Endothelial cell of umbilical vein (primary cell): ENCODE results near the gene SPTLC2. TPM values are rescaled to one million over a fixed set of nuclear protein-coding genes. Genes with fewer than 3 reads are reported as not detected.

ENCODE experiments used
- BruUV-seq: library from RNA; stranded (reverse); fragments of 400-500 nt; replicated peaks from 2 replicates; lab custom pipeline; 2021; lab: Mats Ljungman, UMichigan
- CTCF ChIA-PET: fragments of 300-600, 350-600 bp; sonication (Branson Sonifier 250); formaldehyde crosslinking; loops from one replicate; lab custom pipeline; 2021; ENCODE audit warnings: antibody characterized with exemption, inconsistent platforms; lab: Charles Lee
- POLR2A ChIA-PET: fragments of 300-600, 350-600 bp; sonication (Branson Sonifier 250); formaldehyde crosslinking; loops from one replicate; lab custom pipeline; 2021; ENCODE audit warnings: antibody characterized with exemption, inconsistent platforms; lab: Charles Lee
- DNase-seq: peaks from one replicate; pipeline ENCODE4 v3.0.0-alpha.2; 2011; ENCODE audit warnings: low read depth, low spot score
- FAIRE-seq: peaks from 2 replicates; lab custom pipeline; 2011; peaks lifted over from hg19 to GRCh38; lab: Jason Lieb, UNC
- H2AFZ ChIP-seq: 2 replicates; pipeline ENCODE4 v1.6.0; 2012; ENCODE audit warnings: low read depth, low read length, control low read depth, inconsistent platforms
- H3K27ac ChIP-seq: 2 replicates; pipeline ENCODE4 v1.5.1; 2011; ENCODE audit warnings: low read depth, mild to moderate bottlenecking, control low read depth, low read length, moderate library complexity; ENCODE audit not compliant: insufficient read depth
- H3K27me3 ChIP-seq, 2 experiments: 2 replicates each; pipeline versions ENCODE4 v1.6.0 to v1.6.1; 2011; ENCODE audit warnings: low read length in 2 of 2, mixed read lengths in 1 of 2; ENCODE audit not compliant: control insufficient read depth in 2 of 2, insufficient read depth in 2 of 2
- H3K36me3 ChIP-seq, 2 experiments: 2 replicates in 1 of 2; 3 replicates in 1 of 2; pipeline ENCODE4 v1.5.1; 2011; ENCODE audit warnings: low read length in 2 of 2, mild to moderate bottlenecking in 1 of 2, moderate library complexity in 1 of 2; ENCODE audit not compliant: control insufficient read depth in 2 of 2, insufficient read depth in 2 of 2; ENCODE audit errors: extremely low read depth in 1 of 2
- H3K4me1 ChIP-seq: 3 replicates; pipeline ENCODE4 v1.5.1; 2011; ENCODE audit warnings: mild to moderate bottlenecking, low read length; ENCODE audit not compliant: control insufficient read depth, insufficient read depth; ENCODE audit errors: extremely low read depth
- H3K4me2 ChIP-seq: 2 replicates; pipeline ENCODE4 v1.6.1; 2011; ENCODE audit warnings: low read length, control low read depth, mixed read lengths; ENCODE audit not compliant: insufficient read depth
- H3K4me3 ChIP-seq, 3 experiments: fragments of 200-600 bp in 1 of 3; sonication (generic), shearing (Covaris generic) in 1 of 3; replicated peaks in 1 of 3; 2 replicates each; pipeline ENCODE4 v1.5.1; 2011 to 2016; ENCODE audit warnings: control low read depth in 3 of 3, low read length in 3 of 3, mild to moderate bottlenecking in 2 of 3, inconsistent platforms in 1 of 3, low read depth in 1 of 3, moderate library complexity in 1 of 3; ENCODE audit not compliant: insufficient read depth in 1 of 3
- H3K79me2 ChIP-seq: 2 replicates; pipeline ENCODE4 v1.6.0; 2012; ENCODE audit warnings: low read length, inconsistent platforms; ENCODE audit not compliant: control insufficient read depth, insufficient read depth
- H3K9ac ChIP-seq: replicated peaks from 2 replicates; pipeline ENCODE3; 2011; ENCODE audit warnings: low read length, control low read depth; ENCODE audit not compliant: insufficient read depth; ENCODE audit errors: extremely low read depth
- H3K9me1 ChIP-seq: replicated peaks from 3 replicates; pipeline ENCODE4 v1.6.0; 2011; ENCODE audit warnings: mild to moderate bottlenecking, low read length; ENCODE audit not compliant: control insufficient read depth, insufficient read depth; ENCODE audit errors: extremely low read depth
- H3K9me3 ChIP-seq: replicated peaks from 2 replicates; pipeline ENCODE4 v1.5.1; 2012; ENCODE audit warnings: low read length, inconsistent platforms; ENCODE audit not compliant: control insufficient read depth, insufficient read depth
- H4K20me1 ChIP-seq: replicated peaks from 2 replicates; pipeline ENCODE3; 2011; ENCODE audit warnings: mild to moderate bottlenecking, low read length; ENCODE audit not compliant: control insufficient read depth, insufficient read depth; ENCODE audit errors: extremely low read depth
- CTCF ChIP-seq, 2 donors: IDR thresholded peaks; 1 replicate in 1 of 2; 2 replicates in 1 of 2; pipeline ENCODE4 v1.5.1; 2011; ENCODE audit warnings: low read length in 2 of 2, mild to moderate bottlenecking in 2 of 2, moderate library complexity in 2 of 2, control low read depth in 1 of 2, inconsistent platforms in 1 of 2, low read depth in 1 of 2; ENCODE audit not compliant: insufficient read depth in 1 of 2; ENCODE audit errors: extremely low read depth in 1 of 2
- EZH2 ChIP-seq: IDR thresholded peaks from 2 replicates; pipeline ENCODE4 v1.6.1; 2012; ENCODE audit warnings: borderline replicate concordance, low read depth, mild to moderate bottlenecking, moderate library complexity, low read length, inconsistent platforms; ENCODE audit not compliant: severe bottlenecking
- JUN ChIP-seq: IDR thresholded peaks from 2 replicates; pipeline ENCODE4 v1.6.1; 2011; ENCODE audit warnings: borderline replicate concordance, low read depth; ENCODE audit not compliant: insufficient read length, insufficient read depth
- MAX ChIP-seq: IDR thresholded peaks from 2 replicates; pipeline ENCODE4 v1.6.1; 2011; ENCODE audit not compliant: insufficient read depth, insufficient read length
- MYC ChIP-seq: IDR thresholded peaks from one replicate; pipeline ENCODE4 v1.6.1; 2011; ENCODE audit warnings: mild to moderate bottlenecking, low read depth, low read length
- dilution Hi-C: fragments of 300-500 bp; cut with MboI; formaldehyde crosslinking; loops from one replicate; pipeline ENCODE4 v1.15.0; 2019; ENCODE audit warnings: low sequenced_read_pairs; ENCODE audit not compliant: extremely low pct_ligation_motif_present
- intact Hi-C: fragments of 100-400 bp; cut with micrococcal nuclease; formaldehyde crosslinking; loops from one replicate; pipeline ENCODE4 v1.10.0; 2022
- polyA plus RNA-seq, 4 experiments: library from polyadenylated mRNA; depleted of rRNA in 3 of 4; stranded (reverse) in 3 of 4; unstranded in 1 of 4; fragments of >200 nt; gene quantifications; 2 replicates each; pipeline versions ENCODE4 v1.2.1 to v1.2.3, GENCODE V29; 2011 to 2012; ENCODE audit warnings: missing spikeins in 1 of 4
- total RNA-seq: library from RNA; stranded (reverse); gene quantifications from 2 replicates; pipeline ENCODE4 v1.2.3, GENCODE V29; 2021

Gene SPTLC2
- total and polyA plus RNA-seq, 2 donors (not counting 3 experiments of a cell fraction or from before 2014, with no cell fraction given) = 19.1 to 71.3 TPM

- Histone ChIP-seq H3K79me2 (peaks cover 47% of the 10 kb centered on the region), H3K9me1 (no peaks in the 10 kb centered on the region), H2AFZ (no peak overlapping the region), H3K4me3 (no peak overlapping the region), H3K4me1 (peaks cover 3% of the 10 kb centered on the region), H3K27me3 (no peaks in the 10 kb centered on the region), H3K27ac (no peak overlapping the region), H3K9me3 (no peaks in the 10 kb centered on the region), H4K20me1 (no peaks in the 10 kb centered on the region), H3K36me3 (peaks cover 3 to 4% of the 10 kb centered on the region in 2 experiments), H3K9ac (no peak overlapping the region), H3K4me2 (no peak overlapping the region)
- dilution Hi-C loops (no loop called here), intact Hi-C loops (loop anchor here (1.0 kb wide), 1 partner anchor 9 kb away; no protein-coding TSS in a partner anchor)
- TF ChIP-seq JUN = no peak
- no peak for TF ChIP-seq EZH2
- TF ChIP-seq CTCF (IDR thresholded peaks at IDR 0.05; ENCODE audit: extremely low read depth in 1 of 2, insufficient read depth in 1 of 2, low read depth in 1 of 2, low read length in 2 of 2) = no peak
- TF ChIP-seq MYC = no peak
- no peak for TF ChIP-seq MAX
- POLR2A ChIA-PET = no interaction called here
- no peak for DNase-seq
- BruUV-seq = no TSS peak
- FAIRE-seq = no peak
- CTCF ChIA-PET = no interaction called here
These were observed 42.5 kb downstream of the SPTLC2 start for GRCh38 chr14:77573964-77574363.
